Measurements from ENCODE around the gene GADL1. TPM values are rescaled to one million over a fixed set of nuclear protein-coding genes. Genes with fewer than 3 reads are reported as not detected.

Gene GADL1
- total RNA-seq, 1 experiment from 2014 or later: not detected

- Histone ChIP-seq H3K4me1 (ENCODE audit: control insufficient read depth in 1 of 2, insufficient read depth in 2 of 2, low read length in 2 of 2) (peaks cover 3 to 12% of the 10 kb centered on the region in 2 experiments; a peak in 3 of 4 replicates), H3K79me2 (ENCODE audit: insufficient read depth, low read length) (peaks cover 13% of the 10 kb centered on the region; the same call in 1 of the 2 replicates), H2AFZ (ENCODE audit: low read depth, low read length, poor library complexity, severe bottlenecking) (no peak overlapping the region), H3K27me3 (ENCODE audit: insufficient read depth, low read length) (no peaks in the 10 kb centered on the region), H3K27ac (ENCODE audit: low read depth, low read length) (no peak overlapping the region), H3K4me2 (ENCODE audit: low read length) (no peak overlapping the region), H3K9me3 (ENCODE audit: control insufficient read depth in 1 of 2, insufficient read depth in 1 of 2, low read depth in 1 of 2, low read length in 2 of 2) (no peaks in the 10 kb centered on the region), H3K4me3 (replicated peaks in 1 of 2; ENCODE audit: low read depth in 1 of 2, low read length in 2 of 2) (no peak overlapping the region), H3K36me3 (ENCODE audit: control insufficient read depth in 1 of 2, insufficient read depth in 2 of 2, low read length in 2 of 2) (peaks cover 22 to 48% of the 10 kb centered on the region in 2 experiments), H3K9ac (ENCODE audit: low read length) (no peak overlapping the region), H4K20me1 (ENCODE audit: insufficient read depth) (no peaks in the 10 kb centered on the region; the same call in 1 of the 2 replicates), H3K9me2 (ENCODE audit: insufficient read depth) (no peaks in the 10 kb centered on the region)
- ChIA-PET CTCF (interaction anchor here (1.5 kb wide), 1 partner anchor 52 kb away, joined by 4 read pairs; no protein-coding TSS in a partner anchor), POLR2A (no interaction called here), RAD21 (ENCODE audit: low non-redundant PET in 1 of 2, low total read pairs in 2 of 2, uncharacterized antibody in 2 of 2, unreplicated experiment in 2 of 2) (no interaction called here)
- no TSS peak for BruUV-seq (replicated peaks)
- TF ChIP-seq, protein P1, sequence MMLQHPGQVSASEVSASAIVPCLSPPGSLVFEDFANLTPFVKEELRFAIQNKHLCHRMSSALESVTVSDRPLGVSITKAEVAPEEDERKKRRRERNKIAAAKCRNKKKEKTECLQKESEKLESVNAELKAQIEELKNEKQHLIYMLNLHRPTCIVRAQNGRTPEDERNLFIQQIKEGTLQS (IDR thresholded peaks at IDR 0.05): no peak
- TF ChIP-seq TCF7L2 (IDR thresholded peaks at IDR 0.05; ENCODE audit: borderline replicate concordance, extremely low read depth, insufficient read depth, insufficient read length): no peak
- no peak for TF ChIP-seq RAD21 (IDR thresholded peaks at IDR 0.05; ENCODE audit: low read depth)
- no peak for TF ChIP-seq ZNF274 (IDR thresholded peaks at IDR 0.05; ENCODE audit: low read depth, low read length)
- TF ChIP-seq, protein P2, sequence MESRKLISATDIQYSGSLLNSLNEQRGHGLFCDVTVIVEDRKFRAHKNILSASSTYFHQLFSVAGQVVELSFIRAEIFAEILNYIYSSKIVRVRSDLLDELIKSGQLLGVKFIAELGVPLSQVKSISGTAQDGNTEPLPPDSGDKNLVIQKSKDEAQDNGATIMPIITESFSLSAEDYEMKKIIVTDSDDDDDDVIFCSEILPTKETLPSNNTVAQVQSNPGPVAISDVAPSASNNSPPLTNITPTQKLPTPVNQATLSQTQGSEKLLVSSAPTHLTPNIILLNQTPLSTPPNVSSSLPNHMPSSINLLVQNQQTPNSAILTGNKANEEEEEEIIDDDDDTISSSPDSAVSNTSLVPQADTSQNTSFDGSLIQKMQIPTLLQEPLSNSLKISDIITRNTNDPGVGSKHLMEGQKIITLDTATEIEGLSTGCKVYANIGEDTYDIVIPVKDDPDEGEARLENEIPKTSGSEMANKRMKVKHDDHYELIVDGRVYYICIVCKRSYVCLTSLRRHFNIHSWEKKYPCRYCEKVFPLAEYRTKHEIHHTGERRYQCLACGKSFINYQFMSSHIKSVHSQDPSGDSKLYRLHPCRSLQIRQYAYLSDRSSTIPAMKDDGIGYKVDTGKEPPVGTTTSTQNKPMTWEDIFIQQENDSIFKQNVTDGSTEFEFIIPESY (IDR thresholded peaks at IDR 0.05; ENCODE audit: extremely low read depth, insufficient replicate concordance, low read length): no peak
- no peak for TF ChIP-seq POLR2AphosphoS5 (IDR thresholded peaks at IDR 0.05; ENCODE audit: low read depth, low read length)
- TF ChIP-seq CBX3 (IDR thresholded peaks at IDR 0.05; ENCODE audit: low read depth): no peak
- TF ChIP-seq JUND (IDR thresholded peaks at IDR 0.05): no peak
- no peak for TF ChIP-seq POLR2A (IDR thresholded peaks at IDR 0.05; ENCODE audit: borderline replicate concordance, extremely low read depth, insufficient read depth, insufficient read length)
- ATAC-seq (no peak), DNase-seq (ENCODE audit: low read depth, low spot score) (no peak)
- intact Hi-C loops (cut with micrococcal nuclease): no loop called here
Measured at GRCh38 chr3:30695302-30696061, 199.0 kb downstream of the GADL1 start.
